Epithelial cell of proximal tubule (primary cell): ENCODE results near the gene PIANP. TPM values are rescaled to one million over a fixed set of nuclear protein-coding genes. Genes with fewer than 3 reads are reported as not detected.

Experiments used
- DNase-seq: peaks from one replicate; pipeline ENCODE4 v3.0.0-alpha.2; 2011; ENCODE audit warnings: low read depth
- H3K4me3 ChIP-seq: 2 replicates; pipeline ENCODE4 v1.5.1; 2011; ENCODE audit warnings: low read depth, mild to moderate bottlenecking, low read length
- total RNA-seq: library from RNA; depleted of rRNA; stranded (reverse); fragments of >200 nt; gene quantifications from 2 replicates; pipeline ENCODE4 v1.2.3, GENCODE V29; 2015
- TF ChIP-seq, protein P1 (sequence below): conservative IDR thresholded peaks from 2 replicates; pipeline ENCODE4 v1.5.1; 2012; ENCODE audit warnings: low read depth, mild to moderate bottlenecking, low read length

The PIANP gene
- total RNA-seq, 1 donor from 2014 or later, result 0.06 TPM

DNA sequence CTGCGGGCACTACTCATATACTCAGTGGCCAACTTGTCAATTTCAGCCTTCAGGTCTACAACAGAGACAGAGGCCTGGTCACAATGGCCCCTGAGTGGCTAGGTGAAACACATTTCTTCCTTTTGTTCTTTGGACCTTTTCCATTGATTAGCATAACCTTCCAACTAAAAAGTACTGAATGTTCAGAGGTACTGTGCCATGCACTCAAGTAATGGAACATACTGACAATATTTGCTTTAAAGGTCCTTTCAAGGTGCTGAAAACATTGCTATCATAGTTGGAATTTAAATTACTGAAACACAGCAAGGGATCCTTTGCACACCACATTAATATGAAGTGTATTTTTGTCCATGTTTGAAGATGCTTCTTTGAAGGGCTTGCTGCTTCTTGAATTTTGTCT, 47.3 kb downstream of the PIANP start:
- H3K4me3 ChIP-seq, result no peak overlapping the region
- DNase-seq, result no peak
- TF ChIP-seq, protein P1, sequence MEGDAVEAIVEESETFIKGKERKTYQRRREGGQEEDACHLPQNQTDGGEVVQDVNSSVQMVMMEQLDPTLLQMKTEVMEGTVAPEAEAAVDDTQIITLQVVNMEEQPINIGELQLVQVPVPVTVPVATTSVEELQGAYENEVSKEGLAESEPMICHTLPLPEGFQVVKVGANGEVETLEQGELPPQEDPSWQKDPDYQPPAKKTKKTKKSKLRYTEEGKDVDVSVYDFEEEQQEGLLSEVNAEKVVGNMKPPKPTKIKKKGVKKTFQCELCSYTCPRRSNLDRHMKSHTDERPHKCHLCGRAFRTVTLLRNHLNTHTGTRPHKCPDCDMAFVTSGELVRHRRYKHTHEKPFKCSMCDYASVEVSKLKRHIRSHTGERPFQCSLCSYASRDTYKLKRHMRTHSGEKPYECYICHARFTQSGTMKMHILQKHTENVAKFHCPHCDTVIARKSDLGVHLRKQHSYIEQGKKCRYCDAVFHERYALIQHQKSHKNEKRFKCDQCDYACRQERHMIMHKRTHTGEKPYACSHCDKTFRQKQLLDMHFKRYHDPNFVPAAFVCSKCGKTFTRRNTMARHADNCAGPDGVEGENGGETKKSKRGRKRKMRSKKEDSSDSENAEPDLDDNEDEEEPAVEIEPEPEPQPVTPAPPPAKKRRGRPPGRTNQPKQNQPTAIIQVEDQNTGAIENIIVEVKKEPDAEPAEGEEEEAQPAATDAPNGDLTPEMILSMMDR, result no peak

DNA sequence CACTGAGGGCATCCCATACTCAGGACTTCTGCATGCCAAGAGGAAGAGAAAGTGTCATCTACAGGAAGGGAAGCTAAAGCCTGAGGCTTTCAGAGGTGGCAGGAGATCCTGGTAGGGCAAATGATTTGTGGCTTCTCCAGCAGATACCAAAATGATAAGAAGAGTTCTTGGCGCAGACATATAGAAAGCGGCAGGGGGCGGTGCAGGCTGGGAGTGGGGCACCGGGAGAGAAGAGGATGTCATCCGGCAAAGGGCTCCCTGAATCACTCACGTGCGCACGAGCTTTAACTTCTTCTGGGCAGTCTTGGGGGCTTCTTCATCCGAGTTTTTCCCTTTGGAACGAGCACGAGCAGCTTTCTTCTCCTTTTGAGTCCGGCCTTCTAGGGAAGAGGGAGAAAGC, 48.2 kb downstream of the PIANP start:
- no peak for DNase-seq
- TF ChIP-seq, protein P1, result no peak
- no peak overlapping the region for H3K4me3 ChIP-seq

DNA sequence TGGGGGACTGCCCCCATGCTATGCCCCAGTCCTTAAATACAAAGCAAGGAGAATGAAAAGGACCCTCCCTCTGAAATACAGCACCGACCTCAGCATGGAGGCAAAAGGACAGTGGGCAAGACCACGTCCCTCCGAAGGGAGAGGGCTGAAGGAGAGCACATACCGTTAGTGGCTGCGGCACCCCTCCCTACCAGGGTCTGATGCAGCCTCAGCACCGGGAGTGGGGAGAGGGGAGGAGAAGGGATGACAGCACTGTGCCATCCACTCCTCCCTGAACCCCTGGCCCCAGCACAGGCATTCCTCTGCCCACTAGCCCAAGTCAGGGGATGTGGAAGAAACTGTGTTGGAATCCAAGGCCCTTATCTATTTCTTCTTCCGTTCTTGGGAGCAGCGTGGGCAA, 49.8 kb downstream of the PIANP start:
- H3K4me3 ChIP-seq, result no peak overlapping the region
- TF ChIP-seq, protein P1, result no peak
- no peak for DNase-seq

DNA sequence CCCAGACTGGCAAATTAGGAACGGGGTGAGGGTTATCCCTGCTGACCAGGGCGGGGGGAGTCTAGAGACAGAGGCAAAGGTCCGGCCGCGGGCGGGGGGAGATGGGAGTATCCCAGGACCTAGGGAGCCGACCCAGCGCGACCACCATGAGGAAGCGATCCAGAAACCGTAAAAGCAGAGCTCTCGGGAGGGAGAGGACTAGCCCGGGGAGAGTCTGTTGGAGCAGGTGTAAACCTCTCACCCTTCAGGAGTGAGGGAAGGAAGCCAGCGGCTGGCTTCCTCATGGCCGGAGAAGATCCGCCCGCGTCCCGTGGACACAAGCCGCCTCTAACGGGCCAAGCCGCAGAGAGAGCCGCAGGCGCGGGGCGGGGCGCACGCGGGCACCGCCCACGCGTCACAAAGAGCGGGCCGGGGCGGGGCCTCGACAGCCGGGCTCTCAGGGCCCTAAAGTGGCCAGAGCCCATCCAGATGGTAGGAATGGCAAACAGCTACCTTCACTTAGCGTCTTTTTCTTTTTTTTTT, 53.5 kb downstream of the PIANP start, which contains the start of gene ACRBP:
TSS of gene ACRBP (minus strand) at position 350 of the 522 bp plus-strand sequence. CDS start at position 284, 66 bp downstream.
- H3K4me3 ChIP-seq, result peak within 1 kb of the TSS; percentile 61
- TF ChIP-seq, protein P1, result no peak
- no peak for DNase-seq

DNA sequence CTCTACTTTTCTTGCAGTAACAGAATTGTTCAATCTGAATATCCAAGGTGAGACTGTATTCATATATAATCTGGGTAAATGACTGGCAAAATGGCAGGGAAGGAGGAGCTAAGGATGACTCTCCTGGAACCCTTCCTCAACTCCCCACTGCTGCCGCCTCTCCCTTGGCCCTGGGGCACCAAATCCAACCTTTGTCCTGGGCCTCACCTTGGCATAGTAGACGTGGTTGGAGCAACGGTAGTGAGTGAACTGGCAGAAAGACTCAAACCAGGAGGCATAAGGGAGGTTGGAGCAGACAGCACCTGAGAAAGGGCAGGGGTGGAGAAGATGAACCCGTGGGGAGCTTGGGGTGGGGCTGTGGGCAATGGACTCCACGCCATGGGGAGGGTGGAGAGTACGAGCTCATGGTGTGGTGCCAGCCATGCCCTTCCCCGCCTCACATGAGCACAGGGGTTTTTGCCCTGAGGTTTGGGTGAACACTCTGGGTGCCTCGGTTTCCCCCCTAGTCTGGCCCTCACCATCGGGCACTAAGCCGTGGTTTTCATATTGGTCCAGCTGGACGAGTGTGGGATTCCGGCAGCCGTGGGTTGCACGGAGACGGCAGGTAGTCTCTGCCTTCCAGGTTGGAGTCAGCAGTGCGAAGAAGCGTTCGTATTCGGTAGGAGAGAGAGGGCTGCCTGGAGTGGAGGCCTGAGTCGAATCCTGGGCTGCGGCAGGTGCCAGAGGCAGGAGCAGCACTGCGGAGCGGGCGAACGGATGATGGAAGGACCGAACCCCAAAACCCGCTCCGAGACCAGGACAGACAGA, 54.1 kb downstream of the PIANP start:
- no peak for DNase-seq
- TF ChIP-seq, protein P1, result no peak
- peak overlapping the region; percentile 61 for H3K4me3 ChIP-seq

DNA sequence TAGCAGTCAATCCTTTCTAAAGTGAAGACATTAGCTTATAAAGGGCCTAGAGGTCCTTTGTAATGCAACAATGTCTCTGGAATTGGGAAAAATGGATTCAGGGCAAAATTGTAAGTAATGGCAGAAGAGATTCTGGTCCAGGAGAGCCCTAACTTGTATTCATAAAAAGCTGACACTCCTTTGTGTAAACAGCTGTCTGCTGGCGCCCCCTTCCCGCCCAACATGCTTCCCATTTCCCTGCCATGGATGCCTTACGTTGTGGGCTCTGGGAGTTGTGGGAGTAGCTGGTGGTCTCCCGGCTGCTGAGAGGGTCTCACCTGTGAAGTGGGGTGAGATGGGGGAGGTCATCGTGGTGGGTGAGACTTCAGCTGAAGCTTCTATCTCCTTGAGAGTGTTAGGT, 55.7 kb downstream of the PIANP start:
- TF ChIP-seq, protein P1, result peak; percentile 36
- H3K4me3 ChIP-seq, result no peak overlapping the region
- DNase-seq, result no peak

DNA sequence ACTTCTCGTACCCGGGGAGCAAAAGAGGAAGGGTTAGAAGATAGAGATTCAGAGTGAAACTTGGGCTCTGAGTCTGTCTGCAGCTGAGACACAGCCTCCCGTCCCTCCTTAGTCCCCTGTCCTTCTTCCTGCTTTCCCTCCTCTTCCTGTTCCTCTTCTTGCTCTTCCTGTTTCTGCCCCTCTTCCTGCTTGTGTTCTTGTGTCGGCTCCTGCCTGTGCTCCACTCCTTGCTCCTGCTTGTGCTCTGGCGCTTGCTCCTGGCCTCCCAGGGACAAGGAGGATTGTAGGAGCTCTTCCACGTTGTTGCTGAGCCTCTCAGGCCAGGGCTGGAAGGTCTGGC, 56.4 kb downstream of the PIANP start:
- H3K4me3 ChIP-seq, result no peak overlapping the region
- TF ChIP-seq, protein P1, result no peak
- no peak for DNase-seq
